Lower leg skin (tissue), 4 donors: Measurements from ENCODE around the gene ZNF710. TPM values are rescaled to one million over a fixed set of nuclear protein-coding genes. Genes with fewer than 3 reads are reported as not detected.

Experiments
- DNase-seq, 2 donors: peaks; one replicate each; pipeline ENCODE4 v3.0.0-alpha.2; 2019; ENCODE audit warnings: low spot score in 2 of 2
- H3K4me3 ChIP-seq: fragments of 200-600 bp; sonication (generic); 2 replicates; pipeline ENCODE4 v1.5.1; 2017; ENCODE audit warnings: mild to moderate bottlenecking, low read depth; ENCODE audit not compliant: poor library complexity, severe bottlenecking
- CTCF ChIP-seq, 3 donors: fragments of 450-650 bp; IDR thresholded peaks; one replicate each; pipeline ENCODE4 v1.5.1; 2016; ENCODE audit warnings: antibody characterized with exemption in 3 of 3, mild to moderate bottlenecking in 3 of 3, moderate library complexity in 2 of 3
- POLR2A ChIP-seq, 2 donors: fragments of 450-650 bp; IDR thresholded peaks; one replicate each; pipeline ENCODE4 v1.6.1; 2016 to 2017; ENCODE audit warnings: antibody characterized with exemption in 2 of 2, mild to moderate bottlenecking in 1 of 2, moderate library complexity in 1 of 2
- WGBS, 2 donors: methylation state at CpG; one replicate each; pipeline ENCODE4 v1.1.5; 2018; 5-methylcytosine and 5-hydroxymethylcytosine counted together
- intact Hi-C: fragments of 100-400 bp; cut with DNase I; formaldehyde crosslinking; loops from one replicate; pipeline ENCODE4 v1.15.0; 2023; ENCODE audit warnings: low total_unique reads
- total RNA-seq, 4 donors: library from RNA; depleted of rRNA; stranded (reverse); fragments of >200 nt; gene quantifications; one replicate each; pipeline ENCODE4 v1.1.0, GENCODE V29; 2016

Gene ZNF710
- total RNA-seq, 4 donors from 2014 or later: 27.2 to 34.3 (median 32.4) TPM

GRCh38 chr15:90058775-90059174, 57.7 kb downstream of the ZNF710 start:
- intact Hi-C loops: no loop called here
- H3K4me3 ChIP-seq: no peak overlapping the region
- TF ChIP-seq POLR2A (IDR thresholded peaks at IDR 0.05): no peak
- TF ChIP-seq CTCF (IDR thresholded peaks at IDR 0.05): no peak
- 91 to 92% methylated on average over 5 of the region's 5 CpGs for WGBS, 2 donors
- no peak for DNase-seq

GRCh38 chr15:90059208-90059985, 58.3 kb downstream of the ZNF710 start:
- WGBS, 2 donors: 53 to 59% methylated on average over 21 of the region's 21 CpGs
- no peak overlapping the region for H3K4me3 ChIP-seq
- intact Hi-C loops: no loop called here
- DNase-seq: peak in 1 of 2 donors; percentile 74
- TF ChIP-seq POLR2A (IDR thresholded peaks at IDR 0.05): no peak
- no peak for TF ChIP-seq CTCF (IDR thresholded peaks at IDR 0.05)

GRCh38 chr15:90060797-90061196, 59.7 kb downstream of the ZNF710 start:
- no peak overlapping the region for H3K4me3 ChIP-seq
- WGBS, 2 donors: 63 to 67% methylated on average over 3 of the region's 3 CpGs
- TF ChIP-seq POLR2A (IDR thresholded peaks at IDR 0.05) (no peak), CTCF (IDR thresholded peaks at IDR 0.05) (no peak)
- intact Hi-C loops: no loop called here
- DNase-seq: no peak

- H3K4me3 ChIP-seq: no peak overlapping the region
- DNase-seq: no peak
- 36% methylated on average over 8 of the region's 8 CpGs for WGBS, 2 donors
- intact Hi-C loops: no loop called here
- TF ChIP-seq CTCF (IDR thresholded peaks at IDR 0.05): no peak
- TF ChIP-seq POLR2A (IDR thresholded peaks at IDR 0.05): no peak
Measured at GRCh38 chr15:90062023-90062442, 60.9 kb downstream of the ZNF710 start.

GRCh38 chr15:90062462-90062932, 61.4 kb downstream of the ZNF710 start:
- no peak overlapping the region for H3K4me3 ChIP-seq
- DNase-seq: no peak
- intact Hi-C loops: no loop called here
- TF ChIP-seq POLR2A (IDR thresholded peaks at IDR 0.05): no peak
- TF ChIP-seq CTCF (IDR thresholded peaks at IDR 0.05): no peak
- 57 to 68% methylated on average over 16 of the region's 16 CpGs for WGBS, 2 donors
